ENCODE results near the gene TPGS2.
"Not testable (repeated sequence)": the region's sequence is repeated elsewhere in the genome, so short reads cannot be mapped to it uniquely, and the experiment has no call there.

The TPGS2 gene

DNA sequence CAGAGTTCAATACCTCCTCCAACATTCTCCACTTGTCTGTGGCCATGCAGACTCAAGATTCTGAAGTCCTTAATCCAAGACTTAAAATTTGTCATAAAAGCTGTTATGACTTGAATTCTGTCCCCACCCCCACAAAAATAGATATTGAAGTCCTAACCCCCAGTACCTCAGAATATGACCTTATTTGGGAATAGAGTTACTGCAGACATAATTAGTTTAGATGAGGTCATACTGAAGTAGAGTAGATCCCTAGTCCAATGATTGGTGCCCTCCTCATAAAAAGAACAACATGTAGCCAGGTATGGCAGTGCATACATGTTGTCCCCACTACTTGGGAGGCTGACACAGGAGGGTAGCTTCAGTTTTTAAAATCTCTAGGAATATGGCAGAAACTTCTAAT lies 9.2 kb downstream of the TPGS2 start:
- DNase-seq: no peak

- no peak for DNase-seq
Observed at GRCh38 chr18:36818652-36819051, 10.2 kb downstream of the TPGS2 start.

DNA sequence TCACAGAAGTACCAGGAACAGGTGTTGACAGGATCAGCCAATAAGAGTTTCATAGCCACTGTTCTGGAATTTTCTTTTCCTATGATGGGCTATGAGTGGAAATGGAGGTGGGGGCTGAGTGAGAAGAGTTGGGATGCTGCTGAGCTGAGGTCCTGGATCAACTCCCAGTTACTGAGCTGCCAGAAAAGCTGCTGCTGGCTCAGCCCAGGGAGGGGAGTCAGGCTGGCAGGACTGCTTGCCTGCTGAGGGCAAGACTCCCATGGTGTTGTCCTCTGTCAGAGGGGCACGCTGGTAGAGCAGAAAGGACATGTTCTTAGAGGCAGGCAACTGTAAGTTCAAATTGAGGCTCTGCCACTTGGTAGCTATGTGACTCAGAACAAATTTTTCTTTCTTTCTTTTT lies 11.8 kb downstream of the TPGS2 start:
- DNase-seq: no peak

DNA sequence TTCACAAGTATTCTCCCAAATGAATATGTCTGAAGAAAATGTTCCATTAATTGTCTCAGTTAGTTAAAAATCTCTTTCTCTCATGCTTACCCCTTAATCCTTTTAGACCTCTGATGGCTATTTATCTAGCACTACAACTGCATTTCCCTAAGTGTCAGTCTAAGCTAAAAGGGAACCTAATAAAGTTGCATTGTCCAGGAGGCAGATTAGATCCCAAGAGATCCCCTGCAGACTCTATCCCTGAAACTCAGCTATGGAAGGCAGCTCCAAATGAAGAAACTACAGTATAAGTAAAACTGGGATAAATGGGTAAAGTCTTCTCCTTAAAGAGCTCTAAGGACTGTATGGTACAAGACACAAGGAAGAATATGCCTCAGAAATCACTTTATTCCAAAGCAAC lies 12.7 kb downstream of the TPGS2 start:
- not testable (repeated sequence) for DNase-seq

- no peak for DNase-seq
Observed at GRCh38 chr18:36814994-36815393, 13.8 kb downstream of the TPGS2 start.

DNA sequence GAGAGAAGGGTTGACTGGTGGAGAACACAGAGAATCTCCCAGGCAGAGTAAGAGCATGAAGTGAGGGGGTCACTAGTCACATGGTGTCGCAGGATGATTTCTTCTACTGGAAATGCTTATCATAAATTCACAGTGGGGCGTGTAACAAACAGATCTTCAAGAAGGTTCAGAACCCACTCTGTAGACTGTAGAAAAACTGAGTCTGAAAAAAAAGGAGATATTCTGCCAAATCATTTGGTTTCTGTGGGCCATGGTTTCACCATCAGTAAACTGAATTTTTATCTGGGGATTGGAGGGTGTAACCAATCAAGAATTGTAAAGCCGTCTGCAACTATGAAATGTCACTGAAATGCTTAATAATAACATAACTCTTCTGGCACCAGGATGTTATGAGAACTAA lies 15.0 kb downstream of the TPGS2 start:
- no peak for DNase-seq

- no peak for DNase-seq
Observed at GRCh38 chr18:36813101-36813775, 15.6 kb downstream of the TPGS2 start.

GRCh38 chr18:36812678-36813077 lies 16.1 kb downstream of the TPGS2 start:
- DNase-seq: no peak

GRCh38 chr18:36811955-36812354 lies 16.8 kb downstream of the TPGS2 start:
- no peak for DNase-seq

- DNase-seq: no peak
Observed at GRCh38 chr18:36811430-36811829, 17.4 kb downstream of the TPGS2 start.

DNA sequence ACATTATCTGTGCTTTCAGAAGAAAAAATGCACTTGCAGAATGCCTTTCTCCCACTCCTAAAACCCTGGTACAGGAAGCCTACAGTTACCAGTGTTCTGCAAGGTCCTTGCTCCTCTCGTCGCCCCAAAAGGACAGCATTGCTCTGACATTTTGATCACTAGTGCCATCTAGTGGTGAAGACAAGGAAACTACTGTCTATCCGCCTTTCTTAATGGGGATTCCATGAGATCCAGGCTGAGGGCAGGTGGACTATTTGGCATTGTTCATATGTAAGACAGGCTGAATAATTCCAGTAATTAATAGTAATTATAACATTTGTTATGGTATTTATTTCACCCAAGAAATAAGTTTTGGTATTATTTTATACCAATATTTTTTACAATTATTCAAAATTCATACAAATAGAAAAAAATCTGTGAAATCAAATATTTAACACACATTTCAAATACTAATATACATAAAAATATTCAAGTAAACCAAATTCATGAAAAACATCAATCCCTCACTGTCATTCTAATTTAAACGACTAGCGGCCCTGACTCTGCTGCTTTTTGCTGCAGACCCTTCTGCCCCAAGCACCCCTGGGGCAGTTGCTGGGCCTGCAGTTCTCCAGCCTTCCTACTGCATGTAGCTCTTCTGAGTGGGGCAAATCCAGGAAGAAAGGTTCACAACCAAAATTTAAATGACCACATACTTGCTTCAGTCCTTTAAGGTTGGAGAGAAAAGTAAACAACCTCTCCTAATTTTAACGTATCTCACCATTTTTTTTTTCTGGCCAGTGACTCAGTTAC lies 19.0 kb downstream of the TPGS2 start:
- peak; percentile 74 for DNase-seq

DNA sequence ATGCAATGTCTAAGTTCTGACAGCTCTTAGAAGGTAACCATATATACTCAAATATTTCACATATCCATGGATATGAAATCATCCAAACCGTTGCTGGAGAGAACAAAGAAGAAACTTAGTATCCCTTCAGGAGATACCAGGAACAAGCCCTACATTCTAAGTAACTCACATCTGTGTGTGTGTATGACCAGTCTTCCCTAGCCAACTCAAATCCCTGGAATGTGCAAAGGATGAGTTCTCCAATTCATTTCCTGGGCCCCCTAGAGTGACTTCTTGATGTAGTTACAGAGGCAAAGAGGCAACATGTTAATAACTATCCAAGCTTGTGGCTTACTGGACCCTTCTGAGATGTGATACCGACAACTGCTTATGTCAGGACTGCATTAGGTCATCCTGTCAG lies 20.1 kb downstream of the TPGS2 start:
- no peak for DNase-seq

- no peak for DNase-seq
Observed at GRCh38 chr18:36805105-36805504, 23.7 kb downstream of the TPGS2 start.

GRCh38 chr18:36798738-36799473 lies 29.9 kb downstream of the TPGS2 start:
- DNase-seq: no peak

GRCh38 chr18:36792634-36793283 lies 36.0 kb downstream of the TPGS2 start:
- DNase-seq: no peak

GRCh38 chr18:36786686-36787085 lies 42.1 kb downstream of the TPGS2 start:
- DNase-seq: no peak

DNA sequence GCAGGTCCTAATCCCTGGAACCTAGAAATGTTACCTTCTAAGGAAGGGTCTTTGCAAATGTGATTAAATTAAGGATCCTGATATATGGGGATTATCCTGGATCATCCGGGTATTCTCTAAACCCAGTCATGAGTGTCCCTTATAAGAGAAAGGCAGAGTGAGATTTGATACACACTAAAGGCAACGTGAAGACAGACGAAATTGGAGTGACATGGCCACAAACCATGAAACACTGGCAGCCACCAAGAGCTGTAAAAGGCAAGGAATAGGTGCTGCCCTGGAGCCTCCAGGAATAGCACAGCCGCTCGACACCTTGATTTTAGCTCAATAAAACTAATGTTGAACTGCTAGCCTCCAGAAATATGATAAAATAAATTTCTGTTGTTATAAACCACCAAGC lies 45.0 kb downstream of the TPGS2 start:
- DNase-seq: no peak

- DNase-seq: no peak
Observed at GRCh38 chr18:36782710-36783109, 46.1 kb downstream of the TPGS2 start.

DNA sequence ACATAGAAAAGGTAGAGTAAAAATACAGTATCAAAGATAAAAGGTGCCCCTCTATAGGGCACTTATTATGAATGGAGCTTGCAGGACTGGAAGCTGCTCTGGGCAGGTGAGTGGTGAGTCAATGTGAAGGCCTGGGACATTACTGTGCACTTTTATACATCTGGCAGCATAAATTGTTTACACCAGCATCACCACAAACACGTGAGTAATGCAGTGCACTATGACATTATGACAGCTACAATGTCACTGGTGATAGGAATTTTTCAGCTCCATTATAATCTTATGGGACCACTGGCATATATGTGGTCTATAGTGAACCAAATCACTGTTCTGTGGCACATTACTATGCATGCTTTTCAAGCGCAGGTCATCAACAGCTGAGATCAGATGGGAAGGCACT lies 48.1 kb downstream of the TPGS2 start:
- DNase-seq: no peak

- DNase-seq: no peak
Observed at GRCh38 chr18:36777566-36777965, 51.2 kb downstream of the TPGS2 start.

DNA sequence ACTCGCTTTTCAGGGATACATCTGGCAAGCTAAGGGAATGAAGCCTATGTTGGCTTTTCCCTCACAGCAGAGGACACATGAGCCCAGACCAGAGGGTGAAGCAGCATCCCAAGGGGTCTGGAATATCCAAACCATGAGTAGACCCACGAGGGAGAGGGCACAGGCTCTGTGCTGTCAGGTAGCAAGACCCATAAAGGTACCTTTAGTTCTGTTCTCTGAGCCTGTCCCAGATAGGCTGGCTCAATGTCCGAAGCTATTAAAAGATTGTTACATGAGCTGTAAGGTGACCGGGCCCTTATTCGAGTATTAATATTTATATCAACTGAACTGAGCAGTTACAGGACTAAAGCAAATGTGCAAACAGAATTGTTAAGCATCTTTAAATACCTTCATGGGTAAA lies 52.2 kb downstream of the TPGS2 start:
- DNase-seq: no peak

DNA sequence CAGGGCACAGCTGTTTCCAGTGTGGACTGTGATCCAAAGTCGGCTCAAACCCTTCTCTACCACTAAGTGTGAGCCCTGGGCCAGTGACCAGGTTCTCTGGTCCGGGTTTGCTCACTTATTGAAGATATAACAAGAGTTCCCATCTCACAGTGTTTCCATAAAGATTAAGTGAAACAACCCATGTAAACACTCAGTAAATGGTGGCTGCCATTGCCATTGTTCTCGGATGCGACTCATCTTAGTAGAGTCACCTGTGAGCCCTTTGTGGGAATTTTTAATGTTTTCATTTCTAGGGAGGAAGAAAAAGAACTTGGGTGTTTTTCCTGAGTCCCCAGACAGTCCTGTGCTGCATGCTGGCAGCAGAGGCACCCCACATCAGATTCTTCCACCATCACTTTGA lies 53.4 kb downstream of the TPGS2 start:
- no peak for DNase-seq

DNA sequence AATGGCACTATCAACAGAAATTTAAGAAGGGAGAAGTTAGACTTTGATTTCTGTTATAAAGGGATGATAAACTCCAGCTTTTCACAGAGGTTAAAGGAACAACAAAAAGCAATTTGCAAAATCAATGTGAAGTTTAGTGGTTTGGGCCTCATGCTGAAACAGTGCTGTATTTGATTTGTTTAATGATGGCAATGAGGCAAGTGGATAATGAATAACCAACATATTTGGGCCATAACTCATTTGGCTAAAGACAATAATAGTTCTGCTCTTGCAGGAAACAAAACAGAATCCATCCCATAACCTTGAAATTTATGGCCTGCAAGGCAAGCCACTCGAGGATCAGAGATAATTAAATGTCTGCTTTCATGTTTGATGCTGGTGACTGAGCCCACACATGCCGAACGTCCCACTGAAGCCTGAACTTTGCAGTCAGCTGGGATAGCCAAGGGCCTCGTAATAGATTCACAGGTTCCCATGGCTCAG lies 56.5 kb downstream of the TPGS2 start:
- no peak for DNase-seq

Measured in NCI-H1105 (cell line).